ENCODE results near the gene LRRTM2.

DNA sequence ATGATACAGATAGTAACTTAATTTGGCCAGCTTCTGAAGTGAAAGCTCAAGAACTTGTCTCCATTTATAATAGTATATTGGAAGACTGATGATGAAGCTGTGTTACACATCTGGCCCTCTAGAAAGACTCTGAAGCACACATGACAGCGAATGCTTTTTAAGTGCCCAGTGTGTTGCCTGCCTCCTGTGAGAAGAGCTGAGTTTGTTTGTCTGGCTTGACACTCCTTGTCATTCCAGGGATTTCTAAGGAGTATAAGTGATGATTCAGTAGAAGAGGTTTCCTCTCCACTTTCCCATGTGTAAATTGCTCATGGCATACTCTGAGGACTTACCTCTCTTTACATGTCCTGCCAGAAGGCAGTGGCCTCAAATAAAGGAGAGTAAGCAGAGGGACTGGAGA, 30.4 kb upstream of the LRRTM2 start:
- TF ChIP-seq CTCF (IDR thresholded peaks at IDR 0.05) (no peak), POLR2A (IDR thresholded peaks at IDR 0.05) (no peak)

Measured in lower leg skin (tissue), 3 donors.